ENCODE measurements around the gene ZIC4.

DNA sequence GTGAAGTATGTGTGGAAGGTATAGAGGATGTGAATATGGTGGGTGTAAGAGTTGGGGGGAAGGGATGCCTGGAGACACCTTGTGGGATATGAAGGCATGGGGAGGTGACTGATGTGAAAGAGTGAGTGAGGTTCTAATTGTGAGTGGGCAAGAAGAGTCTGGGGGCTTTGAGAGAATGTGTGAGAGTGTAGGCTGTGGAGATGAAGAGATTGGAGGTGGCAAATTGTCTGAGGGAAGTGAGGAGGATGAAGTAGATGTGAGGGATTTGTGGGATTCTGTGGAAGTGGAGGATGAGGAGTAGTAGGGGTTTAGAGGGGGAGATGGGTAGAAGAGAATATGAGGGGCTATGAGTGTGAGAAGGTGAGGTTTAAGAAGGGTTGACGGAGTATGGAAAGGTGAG is 41.6 kb downstream of the ZIC4 start:
- no peak for TF ChIP-seq POLR2A (IDR thresholded peaks at IDR 0.05; ENCODE audit: low read length)
- no peak for TF ChIP-seq GATA1 (IDR thresholded peaks at IDR 0.05; ENCODE audit: low read depth, low read length)
